Measurements from ENCODE around the gene ANP32A.

The ANP32A gene

DNA sequence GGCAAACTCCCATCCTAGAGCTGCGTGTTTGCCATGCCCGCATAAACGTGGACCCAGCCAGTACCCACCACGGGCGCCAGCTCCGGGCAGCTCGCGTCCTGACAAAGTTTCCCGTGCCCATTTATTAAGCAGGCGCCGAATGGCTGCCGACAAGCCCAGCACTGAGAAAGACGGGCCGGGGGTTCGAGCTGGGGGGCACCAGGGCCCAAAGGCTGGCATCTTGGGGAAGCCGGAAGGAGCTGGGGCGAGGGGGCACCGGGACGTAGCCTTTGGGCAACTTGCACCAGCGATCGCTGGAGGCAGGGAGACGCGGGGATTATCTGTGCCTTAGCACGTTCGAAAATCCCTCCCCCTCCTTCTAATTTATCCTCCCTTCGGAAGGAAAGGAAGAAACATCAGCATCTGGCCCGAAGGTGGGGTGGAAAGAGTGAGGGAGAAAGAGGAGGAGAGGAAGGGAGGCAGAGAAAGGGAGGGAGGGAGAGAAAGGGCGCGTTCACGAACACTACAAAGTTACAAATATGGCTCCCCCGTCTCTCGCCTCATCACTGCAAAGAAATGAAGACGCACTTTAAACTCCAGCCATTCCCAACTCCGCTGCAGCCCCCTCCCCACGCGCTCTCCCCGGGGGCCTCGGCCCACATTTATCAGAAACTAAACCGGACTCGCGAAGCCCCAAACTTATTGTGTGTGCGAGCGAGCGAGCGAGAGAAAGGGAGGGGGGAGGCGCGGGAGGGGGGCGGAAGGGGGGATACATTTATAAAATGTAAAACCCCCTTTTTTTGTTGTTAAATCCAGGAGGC lies 1.0 kb downstream of the ANP32A start:
- DNase-seq (ENCODE audit: extremely low read depth, low read depth) = no peak
- H3K4me3 ChIP-seq (replicated peaks; ENCODE audit: low read depth, low read length) = peak overlapping the region; percentile 57
- TF ChIP-seq, protein P1, sequence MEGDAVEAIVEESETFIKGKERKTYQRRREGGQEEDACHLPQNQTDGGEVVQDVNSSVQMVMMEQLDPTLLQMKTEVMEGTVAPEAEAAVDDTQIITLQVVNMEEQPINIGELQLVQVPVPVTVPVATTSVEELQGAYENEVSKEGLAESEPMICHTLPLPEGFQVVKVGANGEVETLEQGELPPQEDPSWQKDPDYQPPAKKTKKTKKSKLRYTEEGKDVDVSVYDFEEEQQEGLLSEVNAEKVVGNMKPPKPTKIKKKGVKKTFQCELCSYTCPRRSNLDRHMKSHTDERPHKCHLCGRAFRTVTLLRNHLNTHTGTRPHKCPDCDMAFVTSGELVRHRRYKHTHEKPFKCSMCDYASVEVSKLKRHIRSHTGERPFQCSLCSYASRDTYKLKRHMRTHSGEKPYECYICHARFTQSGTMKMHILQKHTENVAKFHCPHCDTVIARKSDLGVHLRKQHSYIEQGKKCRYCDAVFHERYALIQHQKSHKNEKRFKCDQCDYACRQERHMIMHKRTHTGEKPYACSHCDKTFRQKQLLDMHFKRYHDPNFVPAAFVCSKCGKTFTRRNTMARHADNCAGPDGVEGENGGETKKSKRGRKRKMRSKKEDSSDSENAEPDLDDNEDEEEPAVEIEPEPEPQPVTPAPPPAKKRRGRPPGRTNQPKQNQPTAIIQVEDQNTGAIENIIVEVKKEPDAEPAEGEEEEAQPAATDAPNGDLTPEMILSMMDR (IDR thresholded peaks at IDR 0.05; ENCODE audit: low read depth, low read length, missing control alignments) = no peak

DNA sequence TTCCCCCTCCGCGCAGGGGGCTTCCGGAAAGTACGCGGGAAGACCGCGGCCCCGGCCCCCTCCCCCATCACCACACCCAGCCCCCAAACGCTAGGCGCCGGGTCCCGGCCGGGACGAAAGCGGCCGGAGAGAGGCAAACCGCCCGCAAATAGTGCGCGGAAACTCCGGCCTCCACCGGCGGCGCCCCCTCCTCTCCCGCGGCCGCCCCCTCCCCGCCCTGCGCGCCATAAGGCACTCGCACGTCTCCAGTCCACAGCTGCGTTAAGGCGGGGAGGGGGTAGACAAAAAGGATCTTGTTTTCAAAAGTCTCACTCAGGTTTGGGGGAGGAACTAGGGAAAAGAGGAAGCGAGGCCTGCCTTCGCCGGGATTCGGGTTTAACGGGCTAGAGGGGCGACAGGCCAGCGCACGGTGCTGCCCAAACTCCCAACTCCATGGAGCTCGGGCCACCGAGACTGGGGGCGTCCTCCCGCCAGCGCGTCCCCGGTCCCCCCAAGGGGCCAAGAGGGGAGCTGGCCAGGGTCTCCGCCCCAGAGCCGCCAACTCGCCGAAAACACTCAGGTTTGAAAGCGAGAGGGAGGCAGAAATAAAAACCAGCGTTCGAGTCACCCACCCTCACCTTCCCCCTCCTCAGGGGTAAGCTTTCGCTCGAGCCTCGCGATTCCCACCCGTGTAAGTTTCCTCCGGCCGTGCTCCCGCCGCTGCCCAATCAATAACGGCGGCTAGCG lies 1.8 kb downstream of the ANP32A start:
- TF ChIP-seq, protein P1 (IDR thresholded peaks at IDR 0.05; ENCODE audit: low read depth, low read length, missing control alignments) = no peak
- DNase-seq (ENCODE audit: extremely low read depth, low read depth) = no peak
- peak overlapping the region; percentile 57 for H3K4me3 ChIP-seq (replicated peaks; ENCODE audit: low read depth, low read length)

DNA sequence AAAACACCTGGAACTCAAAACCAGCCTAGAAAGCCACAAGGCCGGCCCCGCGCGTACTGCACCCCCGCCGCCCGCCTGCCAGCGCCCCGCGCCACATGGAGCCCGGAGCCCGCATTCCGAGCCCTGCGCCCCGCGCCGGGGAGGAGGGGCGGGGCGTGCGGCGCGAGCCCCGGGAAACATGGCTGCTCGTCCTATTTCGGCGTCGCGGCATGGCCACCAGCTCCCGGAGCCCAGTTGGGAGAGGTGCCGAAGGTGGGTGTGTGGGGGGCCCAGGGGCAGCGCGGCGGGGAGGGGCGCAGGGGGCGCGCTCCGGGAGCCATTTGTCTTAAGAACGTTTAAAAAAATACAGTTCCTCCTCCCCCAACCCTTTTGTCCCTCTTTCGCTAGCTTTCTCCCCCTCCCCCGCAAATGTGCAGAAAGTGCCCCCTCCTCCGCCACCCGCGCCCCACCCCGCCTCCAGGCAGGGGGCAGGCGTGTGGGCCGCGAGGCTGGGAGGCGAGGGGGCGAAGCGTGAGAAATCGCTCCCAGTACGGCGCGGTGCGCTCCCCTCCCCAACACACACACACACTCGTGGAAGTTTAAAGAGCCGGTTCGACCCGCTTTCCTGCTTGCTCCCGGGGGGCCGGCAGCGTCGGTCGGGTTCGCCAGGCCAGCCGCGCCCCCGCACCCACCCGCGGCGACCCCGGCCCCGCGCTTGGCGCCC lies 2.5 kb downstream of the ANP32A start:
- H3K4me3 ChIP-seq (replicated peaks; ENCODE audit: low read depth, low read length) = peak overlapping the region; percentile 57
- TF ChIP-seq, protein P1 (IDR thresholded peaks at IDR 0.05; ENCODE audit: low read depth, low read length, missing control alignments) = no peak
- no peak for DNase-seq (ENCODE audit: extremely low read depth, low read depth)

DNA sequence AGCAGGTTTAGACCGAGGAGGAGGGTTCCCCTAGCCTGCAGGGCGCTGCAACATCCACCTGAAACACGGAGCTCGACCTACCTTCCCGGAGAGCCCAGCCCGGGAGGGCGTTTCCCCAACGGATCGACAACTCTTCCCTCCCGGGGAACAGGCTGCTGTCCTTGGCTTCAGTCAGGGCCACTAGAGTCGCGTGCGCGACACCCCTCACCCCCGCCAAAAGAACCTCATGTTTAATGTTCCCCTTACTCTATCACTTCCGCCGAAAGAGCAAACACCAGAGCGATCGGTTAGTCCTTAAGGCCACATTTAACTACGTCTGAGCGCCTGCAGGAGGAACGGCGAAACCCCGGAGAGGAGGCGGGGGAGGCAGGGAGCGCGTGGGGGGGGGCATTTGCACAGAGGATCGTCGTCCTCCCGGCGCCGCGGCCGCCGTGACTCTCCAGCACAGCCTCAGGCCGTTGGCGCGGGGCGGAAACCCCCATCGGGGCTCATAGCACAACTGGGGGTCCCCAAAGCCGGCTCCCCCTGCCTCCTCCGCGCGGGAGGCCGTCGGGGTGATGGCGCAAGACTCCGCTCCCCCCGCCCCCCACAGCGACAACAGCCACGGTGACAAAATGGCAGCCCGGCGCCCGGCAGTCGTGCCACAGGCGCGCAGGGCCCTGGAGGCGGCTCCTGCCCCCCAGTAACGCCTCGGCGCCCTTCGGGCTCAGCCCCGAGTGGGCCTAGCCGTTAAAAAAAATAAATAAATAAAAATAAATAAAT lies 3.2 kb downstream of the ANP32A start:
- TF ChIP-seq, protein P1 (IDR thresholded peaks at IDR 0.05; ENCODE audit: low read depth, low read length, missing control alignments) = no peak
- no peak for DNase-seq (ENCODE audit: extremely low read depth, low read depth)
- H3K4me3 ChIP-seq (replicated peaks; ENCODE audit: low read depth, low read length) = peak overlapping the region; percentile 57

DNA sequence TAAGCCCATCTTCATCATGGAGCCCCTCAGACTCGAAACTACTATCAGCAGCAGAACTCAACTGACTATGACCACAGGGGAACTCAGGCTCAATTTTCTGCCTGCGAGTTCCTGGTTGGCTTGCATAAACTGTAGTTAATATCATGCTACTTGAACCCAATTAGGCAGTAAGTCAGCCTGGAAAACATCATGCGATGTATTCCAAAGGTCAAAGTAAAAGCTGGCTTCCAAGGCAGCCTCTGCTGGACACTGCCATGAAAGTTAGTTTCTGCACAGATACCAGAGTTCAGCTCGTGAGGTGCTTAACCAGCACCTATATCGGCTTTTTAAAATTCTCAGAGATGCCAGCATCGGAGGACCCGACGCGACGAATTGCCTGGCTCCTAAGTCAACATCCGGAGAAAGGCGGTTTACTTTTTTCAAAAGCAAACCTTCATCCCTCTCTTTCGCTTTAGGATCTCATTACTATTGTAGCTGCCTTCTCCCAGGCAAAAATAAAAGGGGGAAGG lies 3.8 kb downstream of the ANP32A start:
- DNase-seq (ENCODE audit: extremely low read depth, low read depth) = no peak
- TF ChIP-seq, protein P1 (IDR thresholded peaks at IDR 0.05; ENCODE audit: low read depth, low read length, missing control alignments) = no peak
- H3K4me3 ChIP-seq (replicated peaks; ENCODE audit: low read depth, low read length) = peak overlapping the region; percentile 57

DNA sequence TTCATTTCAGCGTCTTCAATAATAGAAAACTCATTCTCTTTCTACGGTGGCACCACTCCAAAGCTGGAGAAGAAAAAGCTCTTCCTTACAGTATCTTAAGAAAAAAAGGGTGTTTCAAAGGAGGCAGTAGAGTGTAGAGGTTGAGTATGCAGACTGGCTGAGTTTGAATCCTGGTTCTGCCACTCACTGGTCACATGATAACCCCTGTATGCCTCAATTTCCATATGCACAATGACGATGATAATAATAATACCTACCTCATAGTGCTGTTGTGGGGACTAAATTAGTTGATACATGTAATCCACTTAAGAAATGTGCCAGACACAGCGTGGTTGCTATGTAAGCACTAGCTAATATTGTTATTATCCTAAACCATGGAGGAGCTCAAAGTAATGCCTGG lies 4.5 kb downstream of the ANP32A start:
- peak overlapping the region; percentile 57 for H3K4me3 ChIP-seq (replicated peaks; ENCODE audit: low read depth, low read length)
- TF ChIP-seq, protein P1 (IDR thresholded peaks at IDR 0.05; ENCODE audit: low read depth, low read length, missing control alignments) = no peak
- no peak for DNase-seq (ENCODE audit: extremely low read depth, low read depth)

Data from HFF-Myc (cell line).